Measurements from ENCODE around the gene ARID3A. TPM values are rescaled to one million over a fixed set of nuclear protein-coding genes. Genes with fewer than 3 reads are reported as not detected.

ARID3A gene
- total RNA-seq, 1 experiment from 2014 or later = 28.9 TPM

DNA sequence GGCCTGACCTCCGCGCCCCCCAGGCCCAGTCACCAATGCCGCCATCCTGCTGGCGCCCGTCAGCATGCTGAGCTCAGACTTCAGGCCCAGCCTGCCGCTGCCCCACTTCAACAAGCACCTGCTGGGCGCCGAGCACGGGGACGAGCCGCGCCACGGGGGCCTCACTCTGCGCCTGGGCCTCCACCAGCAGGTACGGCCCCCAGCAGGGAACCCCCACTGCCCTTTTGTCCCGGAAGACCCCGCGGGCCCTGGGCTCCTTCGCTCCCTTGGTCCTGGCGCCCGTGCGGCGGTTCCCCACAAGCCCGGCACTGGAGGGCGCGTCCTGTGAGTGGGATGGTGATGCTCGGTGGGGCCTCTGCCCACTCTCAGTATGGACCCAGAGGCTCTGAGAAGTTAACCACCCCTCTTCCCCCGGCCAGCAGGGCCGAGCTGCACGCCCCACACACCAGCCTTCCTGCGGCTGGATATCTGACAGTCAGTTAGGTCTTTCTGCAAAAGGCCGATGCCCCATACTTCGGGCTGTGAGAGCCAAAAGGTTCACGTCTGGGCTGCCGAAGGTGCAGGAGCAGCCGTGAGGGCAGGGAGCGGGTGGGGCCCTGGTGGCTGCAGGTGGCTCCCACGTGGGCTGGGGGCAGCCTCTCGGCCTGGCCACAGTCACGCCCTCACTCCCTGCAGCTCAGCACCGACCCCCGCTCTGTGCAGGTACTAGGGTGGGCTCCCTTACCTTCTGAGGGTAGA lies 66.3 kb downstream of the ARID3A start:
- POLR2A ChIA-PET = no interaction called here
- BruUV-seq (replicated peaks) = no TSS peak
- CTCF ChIA-PET = no interaction called here

DNA sequence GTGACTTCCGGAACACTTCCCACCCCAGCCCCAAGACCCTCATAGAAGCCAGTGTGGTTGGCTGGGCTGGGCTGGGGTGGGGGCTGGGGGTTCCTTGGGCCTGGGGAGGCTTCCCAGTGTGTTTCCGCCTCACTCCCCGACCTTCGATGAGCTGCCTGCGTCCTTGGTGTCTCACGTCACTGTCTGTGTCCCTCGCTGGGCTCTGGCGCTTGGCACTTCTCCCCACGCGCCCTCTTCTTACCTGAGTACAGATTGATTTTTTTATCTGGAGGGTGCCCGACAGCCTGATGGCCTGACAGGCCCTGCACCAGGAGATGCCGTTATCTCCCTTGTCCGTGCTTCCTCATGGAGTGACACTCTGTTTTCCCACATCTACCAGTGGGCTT lies 66.8 kb downstream of the ARID3A start:
- H3K27ac ChIP-seq (ENCODE audit: low read length) = no peak overlapping the region
- ChIA-PET POLR2A (no interaction called here), CTCF (no interaction called here)
- DNase-seq (ENCODE audit: low read depth, low spot score) (no peak), ATAC-seq (no peak)
- TF ChIP-seq REST (IDR thresholded peaks at IDR 0.05; ENCODE audit: insufficient read depth in 1 of 2, low read depth in 2 of 2, low read length in 1 of 2) = no peak
- TF ChIP-seq POLR2AphosphoS5 (IDR thresholded peaks at IDR 0.05; ENCODE audit: low read depth, low read length) = no peak
- TF ChIP-seq, protein P1, sequence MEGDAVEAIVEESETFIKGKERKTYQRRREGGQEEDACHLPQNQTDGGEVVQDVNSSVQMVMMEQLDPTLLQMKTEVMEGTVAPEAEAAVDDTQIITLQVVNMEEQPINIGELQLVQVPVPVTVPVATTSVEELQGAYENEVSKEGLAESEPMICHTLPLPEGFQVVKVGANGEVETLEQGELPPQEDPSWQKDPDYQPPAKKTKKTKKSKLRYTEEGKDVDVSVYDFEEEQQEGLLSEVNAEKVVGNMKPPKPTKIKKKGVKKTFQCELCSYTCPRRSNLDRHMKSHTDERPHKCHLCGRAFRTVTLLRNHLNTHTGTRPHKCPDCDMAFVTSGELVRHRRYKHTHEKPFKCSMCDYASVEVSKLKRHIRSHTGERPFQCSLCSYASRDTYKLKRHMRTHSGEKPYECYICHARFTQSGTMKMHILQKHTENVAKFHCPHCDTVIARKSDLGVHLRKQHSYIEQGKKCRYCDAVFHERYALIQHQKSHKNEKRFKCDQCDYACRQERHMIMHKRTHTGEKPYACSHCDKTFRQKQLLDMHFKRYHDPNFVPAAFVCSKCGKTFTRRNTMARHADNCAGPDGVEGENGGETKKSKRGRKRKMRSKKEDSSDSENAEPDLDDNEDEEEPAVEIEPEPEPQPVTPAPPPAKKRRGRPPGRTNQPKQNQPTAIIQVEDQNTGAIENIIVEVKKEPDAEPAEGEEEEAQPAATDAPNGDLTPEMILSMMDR (IDR thresholded peaks at IDR 0.05) = no peak
- TF ChIP-seq SIN3A (IDR thresholded peaks at IDR 0.05; ENCODE audit: borderline replicate concordance, insufficient read depth, low read depth, low read length) = no peak
- no peak for TF ChIP-seq TCF7L2 (IDR thresholded peaks at IDR 0.05; ENCODE audit: low read depth, low read length)
- peaks cover 8% of the 10 kb centered on the region for H3K4me1 ChIP-seq (ENCODE audit: control insufficient read depth, insufficient read depth, low read length)
- H3K4me3 ChIP-seq (ENCODE audit: low read depth in 2 of 2, low read length in 2 of 2) = no peak overlapping the region
- no peaks in the 10 kb centered on the region for H3K36me3 ChIP-seq (ENCODE audit: control insufficient read depth, insufficient read depth, low read length)
- intact Hi-C loops (cut with micrococcal nuclease; ENCODE audit: unreplicated experiment) (no loop called here), in situ Hi-C loops (cut with HindIII; ENCODE audit: low pct_unique_long_range_greater_than_20kb, low sequenced_read_pairs) (no loop called here)
- H3K9me3 ChIP-seq (ENCODE audit: control insufficient read depth, insufficient read depth, low read depth, low read length) = no peaks in the 10 kb centered on the region
- BruUV-seq (replicated peaks) = no TSS peak
- H3K27me3 ChIP-seq (ENCODE audit: control insufficient read depth, insufficient read depth, low read length) = no peaks in the 10 kb centered on the region

More for the DNA sequence above, 66.3 kb downstream of the ARID3A start:
- ATAC-seq = no peak
- TF ChIP-seq POLR2AphosphoS5 (IDR thresholded peaks at IDR 0.05; ENCODE audit: low read depth, low read length) = no peak
- TF ChIP-seq, protein P1 (IDR thresholded peaks at IDR 0.05) = no peak
- TF ChIP-seq REST (IDR thresholded peaks at IDR 0.05; ENCODE audit: insufficient read depth in 1 of 2, low read depth in 2 of 2, low read length in 1 of 2) = no peak
- no peaks in the 10 kb centered on the region for H3K9me3 ChIP-seq (ENCODE audit: control insufficient read depth, insufficient read depth, low read depth, low read length)
- no peak overlapping the region for H3K27ac ChIP-seq (ENCODE audit: low read length)
- no peaks in the 10 kb centered on the region for H3K27me3 ChIP-seq (ENCODE audit: control insufficient read depth, insufficient read depth, low read length)
- intact Hi-C loops (cut with micrococcal nuclease; ENCODE audit: unreplicated experiment) = no loop called here
- no peak overlapping the region for H3K4me3 ChIP-seq (ENCODE audit: low read depth in 2 of 2, low read length in 2 of 2)
- in situ Hi-C loops (cut with HindIII; ENCODE audit: low pct_unique_long_range_greater_than_20kb, low sequenced_read_pairs) = no loop called here
- no peaks in the 10 kb centered on the region for H3K36me3 ChIP-seq (ENCODE audit: control insufficient read depth, insufficient read depth, low read length)
- H3K4me1 ChIP-seq (ENCODE audit: control insufficient read depth, insufficient read depth, low read length) = peaks cover 8% of the 10 kb centered on the region
- no peak for DNase-seq (ENCODE audit: low read depth, low spot score)

Measured in Panc1 (cell line).